Stimulated activated CD8-positive, alpha-beta memory T cell treated with anti-CD3 and anti-CD28 coated beads, Interleukin-7, amount 100 ng/mL, for 48 hours (primary cell): ENCODE results near the gene MRGPRX4.

Experiments
- DNase-seq, 2 donors: peaks; one replicate each; pipeline ENCODE4 v3.0.0-alpha.2; 2020; ENCODE audit warnings: low read depth in 1 of 2; ENCODE audit errors: extremely low read depth in 1 of 2

Gene MRGPRX4

GRCh38 chr11:18204771-18205170, 32.1 kb downstream of the MRGPRX4 start:
- no peak for DNase-seq

GRCh38 chr11:18209058-18209457, 36.4 kb downstream of the MRGPRX4 start:
- no peak for DNase-seq

- DNase-seq: no peak
Measured at GRCh38 chr11:18221274-18221876, 48.7 kb downstream of the MRGPRX4 start.

- no peak for DNase-seq
Measured at GRCh38 chr11:18222814-18223421, 50.3 kb downstream of the MRGPRX4 start.
